Measurements from ENCODE around the gene TRIM46. TPM values are rescaled to one million over a fixed set of nuclear protein-coding genes. Genes with fewer than 3 reads are reported as not detected.

The TRIM46 gene
- total and polyA plus RNA-seq, 2 of the 13 experiments (the other 11 are each of a cell fraction or from before 2014, with no cell fraction given), result 0.04 to 0.09 TPM

- peak; percentile 68; the same call in 1 of the 2 replicates for TF ChIP-seq THAP9 (CRISPR knock-in tag; IDR thresholded peaks at IDR 0.05; ENCODE audit: borderline replicate concordance)
- TF ChIP-seq CEBPG (CRISPR knock-in tag; IDR thresholded peaks at IDR 0.05), result no peak
- TF ChIP-seq HIVEP1 (CRISPR knock-in tag; IDR thresholded peaks at IDR 0.05), result peak; percentile 83
- peak; percentile 56; the same call in 1 of the 2 replicates for TF ChIP-seq CREBL2 (CRISPR knock-in tag; IDR thresholded peaks at IDR 0.05; ENCODE audit: borderline replicate concordance)
- TF ChIP-seq HOXA3 (CRISPR knock-in tag; IDR thresholded peaks at IDR 0.05), result peak; percentile 51; the same call in 1 of the 2 replicates
- TF ChIP-seq RERE (CRISPR knock-in tag; IDR thresholded peaks at IDR 0.05; ENCODE audit: low read depth), result no peak
- no peak for TF ChIP-seq FUBP1 (CRISPR knock-in tag; IDR thresholded peaks at IDR 0.05; ENCODE audit: borderline replicate concordance)
- no peak for TF ChIP-seq FOXA1 (IDR thresholded peaks at IDR 0.05)
- no peak for TF ChIP-seq FOXA1 (CRISPR knock-in tag; IDR thresholded peaks at IDR 0.05)
- TF ChIP-seq ZNF235 (CRISPR knock-in tag; IDR thresholded peaks at IDR 0.05; ENCODE audit: borderline replicate concordance), result no peak
- peak; percentile 49 for TF ChIP-seq MXD4 (CRISPR knock-in tag; IDR thresholded peaks at IDR 0.05)
- 0 out of 2 replicates have a peak, but pooled peaks have one; percentile 49 for TF ChIP-seq NFATC3 (CRISPR knock-in tag; IDR thresholded peaks at IDR 0.05)
- TF ChIP-seq TGIF2 (CRISPR knock-in tag; IDR thresholded peaks at IDR 0.05), result peak; percentile 64; the same call in 1 of the 2 replicates
- TF ChIP-seq RBFOX2 (IDR thresholded peaks at IDR 0.05; ENCODE audit: low read depth, low read length), result peak; percentile 78
- peak; percentile 29; the same call in 1 of the 2 replicates for TF ChIP-seq ZNF891 (CRISPR knock-in tag; IDR thresholded peaks at IDR 0.05)
- peak; percentile 60; the same call in 1 of the 2 replicates for TF ChIP-seq LBX2 (CRISPR knock-in tag; IDR thresholded peaks at IDR 0.05; ENCODE audit: borderline replicate concordance)
- no peak for TF ChIP-seq ZNF781 (CRISPR knock-in tag; IDR thresholded peaks at IDR 0.05; ENCODE audit: borderline replicate concordance, not compliant biosample characterization)
- no peak for TF ChIP-seq ZNF713 (CRISPR knock-in tag; IDR thresholded peaks at IDR 0.05)
- TF ChIP-seq ZNF605 (CRISPR knock-in tag; IDR thresholded peaks at IDR 0.05), result no peak
Observed at GRCh38 chr1:155208541-155209311, 35.1 kb downstream of the TRIM46 start, which contains the start of gene MTX1 (continued).
